IPS DF 6.9 (cell line): ENCODE results near the gene MRPS21.
"Not testable (repeated sequence)": the region's sequence is repeated elsewhere in the genome, so short reads cannot be mapped to it uniquely, and the experiment has no call there.

ENCODE experiments used
- DNase-seq: peaks from one replicate; pipeline ENCODE4 v3.0.0-alpha.2; 2013; ENCODE audit warnings: low read depth, low spot score
- H3K27ac ChIP-seq: one replicate; pipeline ENCODE4 v1.5.1; 2013; ENCODE audit warnings: low read length, control low read depth
- H3K27me3 ChIP-seq: 2 replicates; pipeline ENCODE4 v1.6.1; 2013; ENCODE audit warnings: mild to moderate bottlenecking, low read length; ENCODE audit not compliant: control insufficient read depth, insufficient read depth
- H3K36me3 ChIP-seq: 2 replicates; pipeline ENCODE4 v1.6.1; 2013; ENCODE audit warnings: low read length; ENCODE audit not compliant: control insufficient read depth, insufficient read depth
- H3K4me1 ChIP-seq: 2 replicates; pipeline ENCODE4 v1.6.1; 2013; ENCODE audit warnings: low read length; ENCODE audit not compliant: control insufficient read depth, insufficient read depth
- H3K4me3 ChIP-seq: 2 replicates; pipeline ENCODE4 v1.5.1; 2013; ENCODE audit warnings: mild to moderate bottlenecking, low read length
- H3K9me3 ChIP-seq: 2 replicates; pipeline ENCODE4 v1.6.1; 2013; ENCODE audit warnings: low read length, inconsistent platforms; ENCODE audit not compliant: control insufficient read depth, insufficient read depth
- WGBS: extraction: QIAGEN DNeasy Blood & Tissue Kit; methylation state at CpG from one replicate; pipeline ENCODE4 v1.1.7; 2013; ENCODE audit warnings: mixed read lengths, missing lambda C conversion rate; ENCODE audit not compliant: insufficient read length, insufficient coverage; 5-methylcytosine and 5-hydroxymethylcytosine counted together

Gene MRPS21

GRCh38 chr1:150308585-150308984 is 14.9 kb downstream of the MRPS21 start:
- H3K27ac ChIP-seq, DNase-seq, H3K9me3 ChIP-seq, H3K27me3 ChIP-seq, H3K4me3 ChIP-seq, H3K4me1 ChIP-seq: not testable (repeated sequence)
- H3K36me3 ChIP-seq = peaks cover 10% of the 10 kb centered on the region; the same call in 1 of the 2 replicates
- no CpG with 5 or more reads among the region's 9 CpGs for WGBS

- Histone ChIP-seq H3K9me3 (no peaks in the 10 kb centered on the region), H3K27ac (no peak overlapping the region), H3K27me3 (no peaks in the 10 kb centered on the region), H3K4me1 (no peaks in the 10 kb centered on the region), H3K4me3 (no peak overlapping the region), H3K36me3 (peaks cover 10% of the 10 kb centered on the region; the same call in 1 of the 2 replicates)
- no peak for DNase-seq
- 100% methylated on average over 1 of the region's 10 CpGs for WGBS
Observed at GRCh38 chr1:150309758-150310508, 16.3 kb downstream of the MRPS21 start.

GRCh38 chr1:150311762-150312161 is 18.1 kb downstream of the MRPS21 start:
- H3K9me3 ChIP-seq = no peaks in the 10 kb centered on the region
- H3K36me3 ChIP-seq = 0 out of 2 replicates have a peak, but pooled peaks cover 6% of the 10 kb centered on the region
- H3K4me3 ChIP-seq = no peak overlapping the region
- H3K27ac ChIP-seq = no peak overlapping the region
- H3K27me3 ChIP-seq = no peaks in the 10 kb centered on the region
- WGBS = no CpG with 5 or more reads among the region's 2 CpGs
- DNase-seq = no peak
- no peaks in the 10 kb centered on the region for H3K4me1 ChIP-seq

- H3K27ac ChIP-seq, H3K36me3 ChIP-seq, H3K27me3 ChIP-seq, H3K9me3 ChIP-seq, H3K4me3 ChIP-seq, DNase-seq, H3K4me1 ChIP-seq: not testable (repeated sequence)
- WGBS = no CpG with 5 or more reads among the region's 4 CpGs
Observed at GRCh38 chr1:150314691-150315090, 21.0 kb downstream of the MRPS21 start.

- Histone ChIP-seq H3K27me3 (no peaks in the 10 kb centered on the region), H3K4me3 (no peak overlapping the region), H3K9me3 (no peaks in the 10 kb centered on the region), H3K36me3 (peaks cover 4% of the 10 kb centered on the region; the same call in 1 of the 2 replicates), H3K27ac (no peak overlapping the region), H3K4me1 (no peaks in the 10 kb centered on the region)
- no CpG with 5 or more reads among the region's 8 CpGs for WGBS
- no peak for DNase-seq
Observed at GRCh38 chr1:150320667-150320978, 27.0 kb downstream of the MRPS21 start.

- no peaks in the 10 kb centered on the region for H3K4me1 ChIP-seq
Observed at GRCh38 chr1:150321826-150322166, 28.1 kb downstream of the MRPS21 start.

GRCh38 chr1:150322310-150322709 is 28.6 kb downstream of the MRPS21 start:
- Histone ChIP-seq H3K9me3 (no peaks in the 10 kb centered on the region), H3K27ac (no peak overlapping the region), H3K4me1 (no peaks in the 10 kb centered on the region), H3K4me3 (peak overlapping the region; percentile 76; the same call in 1 of the 2 replicates), H3K36me3 (peaks cover 9% of the 10 kb centered on the region; the same call in 1 of the 2 replicates), H3K27me3 (no peaks in the 10 kb centered on the region)
- no CpG with 5 or more reads among the region's 3 CpGs for WGBS
- DNase-seq = no peak

More at GRCh38 chr1:150321826-150322166, 28.1 kb downstream of the MRPS21 start:
- WGBS = no CpG with 5 or more reads among the region's 9 CpGs
- peak overlapping the region; percentile 76 for H3K4me3 ChIP-seq
- H3K36me3 ChIP-seq = peaks cover 6% of the 10 kb centered on the region; the same call in 1 of the 2 replicates
- no peaks in the 10 kb centered on the region for H3K27me3 ChIP-seq
- DNase-seq = no peak
- H3K27ac ChIP-seq = no peak overlapping the region
- no peaks in the 10 kb centered on the region for H3K9me3 ChIP-seq

- Histone ChIP-seq H3K9me3 (no peaks in the 10 kb centered on the region), H3K4me1 (no peaks in the 10 kb centered on the region), H3K36me3 (peaks cover 30% of the 10 kb centered on the region), H3K27me3 (no peaks in the 10 kb centered on the region), H3K4me3 (no peak overlapping the region), H3K27ac (no peak overlapping the region)
- no CpG with 5 or more reads among the region's 7 CpGs for WGBS
- no peak for DNase-seq
Observed at GRCh38 chr1:150332651-150333290, 39.1 kb downstream of the MRPS21 start.

GRCh38 chr1:150346316-150346715 is 52.7 kb downstream of the MRPS21 start:
- Histone ChIP-seq H3K4me3 (no peak overlapping the region), H3K27me3 (no peaks in the 10 kb centered on the region), H3K9me3 (no peaks in the 10 kb centered on the region), H3K4me1 (no peaks in the 10 kb centered on the region), H3K36me3 (peaks cover 16% of the 10 kb centered on the region; the same call in 1 of the 2 replicates), H3K27ac (no peak overlapping the region)
- WGBS = no CpG with 5 or more reads among the region's 4 CpGs
- no peak for DNase-seq

- WGBS = no CpG with 5 or more reads among the region's 4 CpGs
- no peak overlapping the region for H3K4me3 ChIP-seq
- no peak overlapping the region for H3K27ac ChIP-seq
- H3K36me3 ChIP-seq = peaks cover 6% of the 10 kb centered on the region; the same call in 1 of the 2 replicates
- H3K27me3 ChIP-seq = no peaks in the 10 kb centered on the region
- no peak for DNase-seq
- H3K4me1 ChIP-seq = no peaks in the 10 kb centered on the region
- H3K9me3 ChIP-seq = no peaks in the 10 kb centered on the region
Observed at GRCh38 chr1:150352866-150353265, 59.2 kb downstream of the MRPS21 start.
